ENCODE data around the gene RPS6KL1.

The RPS6KL1 gene

DNA sequence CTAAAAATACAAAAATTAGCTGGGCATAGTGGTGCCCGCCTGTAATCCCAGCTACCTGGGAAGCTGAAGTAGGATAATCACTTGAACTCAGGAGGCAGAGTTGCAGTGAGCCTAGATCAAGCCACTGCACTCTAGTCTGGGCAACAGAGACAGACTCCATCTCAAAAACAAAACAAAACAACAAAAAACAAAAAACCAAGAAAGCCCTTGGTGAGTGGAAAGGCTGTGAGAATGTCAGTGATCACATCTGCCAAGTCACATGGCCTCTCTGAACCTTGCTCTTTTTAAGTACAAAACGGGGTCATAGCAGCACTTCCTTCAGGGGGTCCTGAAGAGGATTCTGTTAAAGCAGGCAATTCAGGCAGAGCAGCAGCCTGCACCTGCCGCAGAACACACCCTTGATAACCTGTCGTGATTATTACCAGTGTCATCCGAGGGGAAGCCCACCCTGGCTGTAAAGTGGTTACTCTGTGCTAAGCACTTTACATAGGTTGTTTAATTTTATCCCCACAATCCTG is 9.6 kb downstream of the RPS6KL1 start:
- no peak for DNase-seq (ENCODE audit: extremely low read depth in 1 of 2, low read depth in 1 of 2)

GRCh38 chr14:74912801-74913200 is 10.3 kb downstream of the RPS6KL1 start:
- DNase-seq (ENCODE audit: extremely low read depth in 1 of 2, low read depth in 1 of 2): no peak

GRCh38 chr14:74912111-74912510 is 10.9 kb downstream of the RPS6KL1 start:
- DNase-seq (ENCODE audit: extremely low read depth in 1 of 2, low read depth in 1 of 2): no peak

DNA sequence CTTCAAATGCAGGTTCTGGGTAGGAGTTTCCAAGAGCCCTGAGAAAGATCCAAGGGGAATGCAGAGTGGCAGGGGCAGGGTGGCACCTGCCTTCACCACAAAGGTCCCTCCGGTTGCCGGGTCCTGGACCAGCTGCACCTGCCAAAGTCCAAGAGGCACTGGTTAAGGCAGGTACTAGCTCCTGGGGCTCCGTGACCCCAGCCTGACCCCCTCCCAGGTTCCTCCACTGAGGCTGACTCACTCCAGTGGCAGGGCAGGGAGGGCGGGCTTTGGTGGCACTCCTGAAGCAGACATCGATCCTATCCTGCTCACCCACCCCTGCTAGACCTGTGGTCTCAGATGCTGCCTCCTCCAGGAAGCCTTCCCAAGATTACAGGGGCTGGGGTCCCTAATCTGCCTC is 11.4 kb downstream of the RPS6KL1 start:
- DNase-seq (ENCODE audit: extremely low read depth in 1 of 2, low read depth in 1 of 2): no peak

GRCh38 chr14:74911221-74911620 is 11.8 kb downstream of the RPS6KL1 start:
- DNase-seq (ENCODE audit: extremely low read depth in 1 of 2, low read depth in 1 of 2): no peak

GRCh38 chr14:74910556-74910955 is 12.5 kb downstream of the RPS6KL1 start:
- no peak for DNase-seq (ENCODE audit: extremely low read depth in 1 of 2, low read depth in 1 of 2)

GRCh38 chr14:74909911-74910310 is 13.1 kb downstream of the RPS6KL1 start:
- no peak for DNase-seq (ENCODE audit: extremely low read depth in 1 of 2, low read depth in 1 of 2)

DNA sequence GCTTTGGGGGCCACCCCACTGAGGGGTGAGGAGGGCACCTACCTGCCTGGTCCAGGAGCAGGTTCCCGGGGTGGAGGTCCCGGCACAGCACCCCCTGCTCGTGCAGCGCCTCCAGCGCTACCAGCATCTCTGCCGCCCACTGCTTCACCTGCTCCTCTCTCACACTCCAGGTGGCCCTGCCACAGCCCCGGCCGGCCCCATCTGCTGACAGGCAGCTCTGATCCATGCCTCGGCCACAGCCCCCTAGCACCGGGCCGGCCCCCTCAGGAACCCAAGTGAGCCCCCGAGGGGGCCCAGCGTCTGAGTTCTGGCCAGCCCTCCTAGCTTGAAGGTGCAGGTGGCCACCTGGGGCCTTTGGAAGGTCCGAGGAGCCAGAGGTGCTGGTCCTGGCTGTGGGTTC is 13.6 kb downstream of the RPS6KL1 start:
- no peak for DNase-seq (ENCODE audit: extremely low read depth in 1 of 2, low read depth in 1 of 2)

GRCh38 chr14:74908861-74909341 is 14.2 kb downstream of the RPS6KL1 start:
- no peak for DNase-seq (ENCODE audit: extremely low read depth in 1 of 2, low read depth in 1 of 2)

DNA sequence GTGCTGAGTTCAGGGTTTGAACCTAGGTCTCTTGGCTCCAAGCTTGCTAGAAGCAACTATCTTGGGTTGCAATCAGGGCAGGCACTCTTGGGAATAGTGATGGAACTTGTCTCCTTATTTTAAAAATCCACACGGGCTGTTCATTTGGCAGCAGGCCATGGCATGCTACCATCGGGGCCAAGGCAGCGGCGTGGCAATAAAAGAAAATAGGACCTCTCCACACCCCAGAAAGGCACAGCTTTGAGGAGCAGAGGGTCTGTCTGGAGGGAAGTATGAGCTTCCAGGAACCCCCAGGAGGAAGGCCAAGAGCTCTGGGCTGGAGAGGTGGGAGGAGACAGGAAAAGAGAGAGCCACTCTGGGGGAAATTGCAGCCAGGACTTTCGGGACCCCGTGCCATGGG is 15.3 kb downstream of the RPS6KL1 start:
- DNase-seq (ENCODE audit: extremely low read depth in 1 of 2, low read depth in 1 of 2): no peak

- DNase-seq (ENCODE audit: extremely low read depth in 1 of 2, low read depth in 1 of 2): no peak
These were observed 16.0 kb downstream of the RPS6KL1 start for GRCh38 chr14:74906925-74907521.

- DNase-seq (ENCODE audit: extremely low read depth in 1 of 2, low read depth in 1 of 2): peak; percentile 60 to 74
These were observed 17.4 kb downstream of the RPS6KL1 start for GRCh38 chr14:74905595-74906142.

GRCh38 chr14:74904635-74905503 is 18.2 kb downstream of the RPS6KL1 start:
- DNase-seq (ENCODE audit: extremely low read depth in 1 of 2, low read depth in 1 of 2): no peak

GRCh38 chr14:74902941-74903705 is 19.9 kb downstream of the RPS6KL1 start:
- DNase-seq (ENCODE audit: extremely low read depth in 1 of 2, low read depth in 1 of 2): no peak

- DNase-seq (ENCODE audit: extremely low read depth in 1 of 2, low read depth in 1 of 2): no peak
These were observed 24.4 kb downstream of the RPS6KL1 start for GRCh38 chr14:74898694-74899093.

DNA sequence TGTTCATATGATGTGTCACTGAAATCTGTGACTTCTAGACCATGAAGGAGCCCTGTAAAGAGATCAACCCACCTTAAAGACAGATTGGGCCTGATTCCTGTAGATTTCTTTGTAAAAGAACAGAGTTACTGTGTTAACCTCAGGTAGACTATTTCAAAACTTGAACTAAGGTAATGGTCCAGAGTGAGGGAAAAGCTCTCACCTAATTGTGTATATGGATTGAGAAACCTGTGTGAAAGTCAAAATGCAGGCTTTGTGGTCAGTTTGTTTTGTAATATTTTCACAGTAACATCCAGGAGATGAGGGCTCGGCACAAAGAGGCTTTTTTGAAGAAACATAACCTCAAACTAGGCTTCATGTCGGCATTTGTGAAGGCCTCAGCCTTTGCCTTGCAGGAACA is 25.0 kb downstream of the RPS6KL1 start:
- DNase-seq (ENCODE audit: extremely low read depth in 1 of 2, low read depth in 1 of 2): no peak

GRCh38 chr14:74897642-74898041 is 25.4 kb downstream of the RPS6KL1 start:
- DNase-seq (ENCODE audit: extremely low read depth in 1 of 2, low read depth in 1 of 2): no peak

GRCh38 chr14:74896400-74896799 is 26.7 kb downstream of the RPS6KL1 start:
- DNase-seq (ENCODE audit: extremely low read depth in 1 of 2, low read depth in 1 of 2): no peak

- DNase-seq (ENCODE audit: extremely low read depth in 1 of 2, low read depth in 1 of 2): no peak
These were observed 29.4 kb downstream of the RPS6KL1 start for GRCh38 chr14:74893614-74894091.

DNA sequence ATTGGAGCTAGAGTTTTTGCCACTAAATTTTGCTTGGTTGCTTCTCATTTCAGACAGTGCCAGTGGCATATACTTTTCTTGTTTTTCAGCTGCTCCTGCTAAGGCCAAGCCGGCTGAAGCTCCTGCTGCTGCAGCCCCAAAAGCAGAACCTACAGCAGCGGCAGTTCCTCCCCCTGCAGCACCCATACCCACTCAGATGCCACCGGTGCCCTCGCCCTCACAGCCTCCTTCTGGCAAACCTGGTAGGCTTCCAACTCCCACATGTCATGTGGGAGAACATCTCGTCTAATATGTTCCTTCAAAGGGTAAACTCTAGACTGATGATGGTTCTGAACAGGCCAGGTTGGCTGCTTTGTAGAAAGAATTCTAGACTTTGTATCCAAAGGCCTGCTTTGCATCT is 30.3 kb downstream of the RPS6KL1 start:
- no peak for DNase-seq (ENCODE audit: extremely low read depth in 1 of 2, low read depth in 1 of 2)

- DNase-seq (ENCODE audit: extremely low read depth in 1 of 2, low read depth in 1 of 2): no peak
These were observed 31.2 kb downstream of the RPS6KL1 start for GRCh38 chr14:74891870-74892269.
